SK-N-SH (cell line): ENCODE results near the gene CDR2. TPM values are rescaled to one million over a fixed set of nuclear protein-coding genes. Genes with fewer than 3 reads are reported as not detected.

Source experiments
- CTCF ChIA-PET: fragments of 300-600, 350-600 bp; formaldehyde crosslinking; extraction: SDS; loops from one replicate; lab custom pipeline; 2021; lab: Yijun Ruan, JAX
- POLR2A ChIA-PET: fragments of 350-600 bp; sonication (Branson Sonifier 250); formaldehyde crosslinking; extraction: SDS; loops from one replicate; lab custom pipeline; 2020; ENCODE audit warnings: antibody characterized with exemption, inconsistent platforms; lab: Yijun Ruan, JAX
- DNase-seq: peaks from one replicate; pipeline ENCODE4 v3.0.0; 2012
- H2AFZ ChIP-seq: fragments of 200-600 bp; sonication (generic); 2 replicates; pipeline ENCODE4 v1.8.1; 2016; ENCODE audit warnings: antibody characterized with exemption, mild to moderate bottlenecking, low read depth
- H3F3A ChIP-seq: fragments of 200-600 bp; sonication (generic); replicated peaks from 2 replicates; pipeline ENCODE3; 2016; ENCODE audit warnings: antibody characterized with exemption, mild to moderate bottlenecking; ENCODE audit not compliant: insufficient read depth
- H3K27ac ChIP-seq, 2 experiments: fragments of 200-500 bp in 1 of 2; fragments of 200-600 bp in 1 of 2; sonication (Bioruptor generic) in 1 of 2; sonication (generic), shearing (Covaris generic) in 1 of 2; 2 replicates each; pipeline versions ENCODE4 v1.5.1 to v1.6.1; 2014 to 2016; ENCODE audit warnings: low read depth in 2 of 2, inconsistent platforms in 1 of 2, low read length in 1 of 2, mild to moderate bottlenecking in 1 of 2, mixed read lengths in 1 of 2
- H3K27me3 ChIP-seq: fragments of 200-600 bp; sonication (generic), shearing (Covaris generic); 2 replicates; pipeline ENCODE4 v1.6.1; 2016; ENCODE audit warnings: mixed run types; ENCODE audit not compliant: insufficient read depth
- H3K36me3 ChIP-seq, 2 experiments: fragments of 200-500 bp in 1 of 2; fragments of 200-600 bp in 1 of 2; sonication (Bioruptor generic) in 1 of 2; sonication (generic) in 1 of 2; replicated peaks in 1 of 2; 2 replicates each; pipeline versions ENCODE3 to v1.5.1; 2014 to 2016; ENCODE audit warnings: low read length in 1 of 2, mild to moderate bottlenecking in 1 of 2; ENCODE audit not compliant: insufficient read depth in 2 of 2, control insufficient read depth in 1 of 2
- H3K4me1 ChIP-seq, 2 experiments: fragments of 200-500 bp in 1 of 2; fragments of 200-600 bp in 1 of 2; sonication (Bioruptor generic) in 1 of 2; sonication (generic), shearing (Covaris generic) in 1 of 2; 2 replicates each; pipeline versions ENCODE4 v1.5.1 to v1.6.1; 2014 to 2016; ENCODE audit warnings: low read depth in 1 of 2, low read length in 1 of 2, mixed run types in 1 of 2; ENCODE audit not compliant: insufficient read depth in 2 of 2, control insufficient read depth in 1 of 2
- H3K4me2 ChIP-seq: fragments of 200-600 bp; sonication (generic), shearing (Covaris generic); 2 replicates; pipeline ENCODE4 v1.6.1; 2017; ENCODE audit warnings: mixed run types
- H3K4me3 ChIP-seq, 2 experiments: fragments of 200-500 bp in 1 of 2; fragments of 200-600 bp in 1 of 2; sonication (Bioruptor generic) in 1 of 2; sonication (generic), shearing (Covaris generic) in 1 of 2; 2 replicates each; pipeline versions ENCODE4 v1.5.1 to v1.8.1; 2014 to 2016; ENCODE audit warnings: low read depth in 2 of 2, inconsistent platforms in 1 of 2, low read length in 1 of 2, mild to moderate bottlenecking in 1 of 2, mixed read lengths in 1 of 2, moderate library complexity in 1 of 2
- H3K79me2 ChIP-seq: fragments of 200-600 bp; sonication (generic); 2 replicates; pipeline ENCODE4 v1.8.1; 2017; ENCODE audit warnings: mild to moderate bottlenecking; ENCODE audit not compliant: insufficient read depth
- H3K9ac ChIP-seq: fragments of 200-600 bp; sonication (generic); 2 replicates; pipeline ENCODE4 v1.6.1; 2017; ENCODE audit warnings: mixed run types
- H3K9me2 ChIP-seq: fragments of 200-600 bp; sonication (generic); 2 replicates; pipeline ENCODE4 v1.6.1; 2017; ENCODE audit warnings: mixed run types
- H3K9me3 ChIP-seq: fragments of 200-600 bp; sonication (generic); 2 replicates; pipeline ENCODE4 v1.6.1; 2017; ENCODE audit warnings: mixed run types, mild to moderate bottlenecking, moderate library complexity
- H4K20me1 ChIP-seq: fragments of 200-600 bp; sonication (generic); 2 replicates; pipeline ENCODE4 v1.6.1; 2017; ENCODE audit warnings: mild to moderate bottlenecking, mixed run types; ENCODE audit not compliant: insufficient read depth
- CHD2 ChIP-seq: fragments of 150-350 bp; IDR thresholded peaks from 2 replicates; pipeline ENCODE4 v1.6.1; 2018; ENCODE audit warnings: low read length; ENCODE audit not compliant: partially characterized antibody
- EZH2phosphoT487 ChIP-seq: fragments of 200-600 bp; sonication (generic); IDR thresholded peaks from 2 replicates; pipeline ENCODE4 v1.6.1; 2017; ENCODE audit warnings: low read depth, mixed run types, mild to moderate bottlenecking, antibody characterized with exemption, moderate library complexity, borderline replicate concordance
- FOSL2 ChIP-seq: IDR thresholded peaks from 2 replicates; pipeline ENCODE4 v1.4.0; 2012; ENCODE audit warnings: low read depth, mild to moderate bottlenecking, moderate library complexity, borderline replicate concordance
- FOXM1 ChIP-seq: IDR thresholded peaks from 2 replicates; pipeline ENCODE4 v1.4.0; 2012; ENCODE audit warnings: low read depth, mild to moderate bottlenecking
- MAX ChIP-seq: IDR thresholded peaks from 2 replicates; pipeline ENCODE4 v1.4.0; 2012; ENCODE audit warnings: low read depth
- MXI1 ChIP-seq: IDR thresholded peaks from 2 replicates; pipeline ENCODE4 v1.6.1; 2012; ENCODE audit warnings: mild to moderate bottlenecking, low read depth, low read length, improper control_type of control experiment
- NRF1 ChIP-seq: IDR thresholded peaks from 2 replicates; pipeline ENCODE4 v1.6.1; 2012; ENCODE audit warnings: low read depth, mild to moderate bottlenecking, low read length
- POLR2AphosphoS5 ChIP-seq: IDR thresholded peaks from 2 replicates; pipeline ENCODE4 v1.6.1; 2012; ENCODE audit warnings: low read depth, low read length
- RAD21 ChIP-seq: IDR thresholded peaks from 2 replicates; pipeline ENCODE4 v1.6.1; 2012; ENCODE audit warnings: mild to moderate bottlenecking, low read length
- RCOR1 ChIP-seq: fragments of 150-350 bp; IDR thresholded peaks from 2 replicates; pipeline ENCODE4 v1.6.1; 2017; ENCODE audit warnings: antibody characterized with exemption, low read length
- REST ChIP-seq: IDR thresholded peaks from 2 replicates; pipeline ENCODE4 v1.6.1; 2012; ENCODE audit warnings: mild to moderate bottlenecking, low read depth, low read length, moderate library complexity
- RXRA ChIP-seq: IDR thresholded peaks from 2 replicates; pipeline ENCODE4 v1.4.0; 2012; ENCODE audit warnings: low read depth, mild to moderate bottlenecking, borderline replicate concordance
- TAF1 ChIP-seq: IDR thresholded peaks from 2 replicates; pipeline ENCODE4 v1.6.1; 2012; ENCODE audit warnings: low read depth, mild to moderate bottlenecking, low read length, moderate library complexity, borderline replicate concordance
- USF1 ChIP-seq: IDR thresholded peaks from 2 replicates; pipeline ENCODE4 v1.4.0; 2012; ENCODE audit warnings: low read depth, borderline replicate concordance
- USF2 ChIP-seq: fragments of 150-350 bp; IDR thresholded peaks from 2 replicates; pipeline ENCODE4 v1.6.1; 2017; ENCODE audit warnings: antibody characterized with exemption, low read length, low read depth, borderline replicate concordance
- ZBTB33 ChIP-seq: IDR thresholded peaks from 2 replicates; pipeline ENCODE4 v1.4.0; 2012; ENCODE audit warnings: low read depth, borderline replicate concordance
- WGBS: methylation state at CpG from one replicate; pipeline ENCODE4 v1.1.6; 2017; ENCODE audit warnings: low lambda C conversion rate; 5-methylcytosine and 5-hydroxymethylcytosine counted together
- polyA plus RNA-seq, 3 experiments: library from polyadenylated mRNA; depleted of rRNA; stranded (reverse); fragments of >200 nt; gene quantifications; 2 replicates each; pipeline ENCODE4 v1.2.3, GENCODE V29; 2012

CDR2 gene
- polyA plus RNA-seq, 1 of the 3 experiments (the other 2 are of a cell fraction): 30.3 TPM

- H3K79me2 ChIP-seq: peaks cover 29% of the 10 kb centered on the region
- no peak overlapping the region for H3K9ac ChIP-seq
- POLR2A ChIA-PET: no interaction called here
- TF ChIP-seq TAF1 (no peak), NRF1 (no peak), FOSL2 (no peak), MAX (no peak), CHD2 (no peak), EZH2phosphoT487 (no peak), REST (no peak), USF2 (no peak), POLR2AphosphoS5 (no peak)
- TF ChIP-seq, all 33 proteins: peak for 0
- CTCF ChIA-PET: interaction anchor here (1.1 to 1.2 kb wide), 2 partner anchors 9 to 11 kb away, joined by 3 to 5 read pairs; no protein-coding TSS in a partner anchor
- Histone ChIP-seq H3K27ac (no peak overlapping the region), H4K20me1 (no peaks in the 10 kb centered on the region), H3K27me3 (no peaks in the 10 kb centered on the region), H3K9me3 (peaks cover 9% of the 10 kb centered on the region; the same call in 1 of the 2 replicates), H3K9me2 (no peaks in the 10 kb centered on the region), H3K4me1 (no peaks in the 10 kb centered on the region), H2AFZ (no peak overlapping the region), H3K4me3 (peak overlapping the region in 1 of 2 experiments; percentile 4; a peak in 1 of 4 replicates), H3F3A (peaks cover 32% of the 10 kb centered on the region), H3K4me2 (no peak overlapping the region), H3K36me3 (peaks cover 48 to 65% of the 10 kb centered on the region in 2 experiments)
- WGBS: no CpG with 5 or more reads among the region's 3 CpGs
- DNase-seq: no peak
Measured at GRCh38 chr16:22335668-22336246, 38.7 kb downstream of the CDR2 start.

- no peaks in the 10 kb centered on the region for H4K20me1 ChIP-seq
- no peak overlapping the region for H2AFZ ChIP-seq
- peaks cover 29% of the 10 kb centered on the region for H3K79me2 ChIP-seq
- ChIA-PET CTCF (interaction anchor here (1.3 kb wide), 1 partner anchor 13 kb away, joined by 4 read pairs; no protein-coding TSS in a partner anchor), POLR2A (no interaction called here)
- no peak overlapping the region for H3K4me3 ChIP-seq
- H3K36me3 ChIP-seq: peaks cover 46 to 57% of the 10 kb centered on the region in 2 experiments
- H3F3A ChIP-seq: peaks cover 42% of the 10 kb centered on the region
- no peak overlapping the region for H3K4me2 ChIP-seq
- H3K4me1 ChIP-seq: no peaks in the 10 kb centered on the region
- peaks cover 9% of the 10 kb centered on the region; the same call in 1 of the 2 replicates for H3K9me3 ChIP-seq
- no peaks in the 10 kb centered on the region for H3K27me3 ChIP-seq
- no peak for DNase-seq
- 93% methylated on average over 4 of the region's 6 CpGs for WGBS
- no peak overlapping the region for H3K9ac ChIP-seq
- no peaks in the 10 kb centered on the region for H3K9me2 ChIP-seq
- no peak overlapping the region for H3K27ac ChIP-seq
- TF ChIP-seq FOXM1 (no peak), RCOR1 (no peak), MAX (no peak), RXRA (no peak), RAD21 (no peak), MXI1 (no peak), USF2 (no peak), FOSL2 (no peak), ZBTB33 (no peak), USF1 (no peak)
Measured at GRCh38 chr16:22333457-22333994, 40.9 kb downstream of the CDR2 start.
